ENCODE measurements around the gene NHS.

Gene NHS

DNA sequence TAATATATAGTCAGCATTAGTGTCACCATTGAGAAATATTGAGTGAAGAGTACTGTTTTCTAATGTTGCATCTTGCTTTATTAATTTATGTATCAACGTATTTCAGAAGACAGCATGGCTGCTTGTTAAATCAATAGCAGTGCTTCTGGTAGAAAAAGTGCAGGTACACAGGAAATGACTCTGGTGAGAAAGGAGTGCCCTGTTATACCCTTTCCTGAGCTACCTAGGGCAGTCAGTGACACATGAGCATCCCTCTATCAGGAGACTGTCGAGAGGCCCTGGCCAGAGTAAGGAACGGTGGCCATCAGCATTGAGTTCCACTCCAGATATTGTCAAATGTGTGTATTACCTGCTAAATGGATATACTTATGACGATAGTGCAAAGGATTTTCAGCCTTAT, 404.4 kb downstream of the NHS start:
- peak; percentile 0 for DNase-seq (ENCODE audit: low spot score)

All from CD4-positive, alpha-beta T cell treated with Interleukin-2 at 100 ng/mL for 4 hours (primary cell).